Measurements from ENCODE around the gene NIPA2. TPM values are rescaled to one million over a fixed set of nuclear protein-coding genes. Genes with fewer than 3 reads are reported as not detected.

NIPA2 gene
- polyA plus RNA-seq, 2 of the 4 experiments (the other 2 are of a cell fraction), result 120 to 153 TPM

DNA sequence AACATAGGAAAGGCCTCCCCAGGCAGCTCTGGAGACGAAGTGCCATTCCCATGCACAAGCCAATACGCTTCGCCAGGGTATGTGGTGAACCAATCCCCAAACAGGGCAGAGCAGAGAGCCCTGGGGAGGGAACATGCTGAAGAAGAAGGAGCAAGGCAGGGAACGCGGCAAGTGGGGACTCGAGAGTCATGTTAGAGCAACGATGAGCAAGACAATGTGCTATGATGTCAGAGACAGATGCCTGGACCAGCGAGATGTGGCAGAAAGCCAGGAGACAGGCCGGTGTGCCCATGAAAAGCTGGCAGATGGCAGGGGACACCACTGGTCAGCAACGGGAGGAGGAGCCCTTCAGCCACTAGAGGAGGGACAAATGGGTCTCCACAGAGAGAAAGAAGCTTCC lies 39.6 kb downstream of the NIPA2 start:
- Histone ChIP-seq H3K4me1 (no peaks in the 10 kb centered on the region), H3K27ac (no peak overlapping the region), H3K9me3 (no peaks in the 10 kb centered on the region), H3K4me2 (no peak overlapping the region), H3K4me3 (no peak overlapping the region)
- no peak for FAIRE-seq
- ATAC-seq, result no peak
- WGBS (ENCODE audit: missing lambda C conversion rate), result 85% methylated on average over 10 of the region's 10 CpGs
- no peak for TF ChIP-seq KDM1A (IDR thresholded peaks at IDR 0.05; ENCODE audit: low read depth)
- TF ChIP-seq RAD21 (conservative IDR thresholded peaks at IDR 0.05 in 1 of 2, IDR thresholded peaks at IDR 0.05 in 1 of 2), result no peak
- TF ChIP-seq, protein P1, sequence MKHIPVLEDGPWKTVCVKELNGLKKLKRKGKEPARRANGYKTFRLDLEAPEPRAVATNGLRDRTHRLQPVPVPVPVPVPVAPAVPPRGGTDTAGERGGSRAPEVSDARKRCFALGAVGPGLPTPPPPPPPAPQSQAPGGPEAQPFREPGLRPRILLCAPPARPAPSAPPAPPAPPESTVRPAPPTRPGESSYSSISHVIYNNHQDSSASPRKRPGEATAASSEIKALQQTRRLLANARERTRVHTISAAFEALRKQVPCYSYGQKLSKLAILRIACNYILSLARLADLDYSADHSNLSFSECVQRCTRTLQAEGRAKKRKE (CRISPR knock-in tag; IDR thresholded peaks at IDR 0.05; ENCODE audit: low read depth), result no peak
- TF ChIP-seq EP300 (IDR thresholded peaks at IDR 0.05), result no peak
- TF ChIP-seq, protein P2, sequence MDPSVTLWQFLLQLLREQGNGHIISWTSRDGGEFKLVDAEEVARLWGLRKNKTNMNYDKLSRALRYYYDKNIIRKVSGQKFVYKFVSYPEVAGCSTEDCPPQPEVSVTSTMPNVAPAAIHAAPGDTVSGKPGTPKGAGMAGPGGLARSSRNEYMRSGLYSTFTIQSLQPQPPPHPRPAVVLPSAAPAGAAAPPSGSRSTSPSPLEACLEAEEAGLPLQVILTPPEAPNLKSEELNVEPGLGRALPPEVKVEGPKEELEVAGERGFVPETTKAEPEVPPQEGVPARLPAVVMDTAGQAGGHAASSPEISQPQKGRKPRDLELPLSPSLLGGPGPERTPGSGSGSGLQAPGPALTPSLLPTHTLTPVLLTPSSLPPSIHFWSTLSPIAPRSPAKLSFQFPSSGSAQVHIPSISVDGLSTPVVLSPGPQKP (IDR thresholded peaks at IDR 0.05; ENCODE audit: low read depth, low read length), result no peak
- TF ChIP-seq, protein P3, sequence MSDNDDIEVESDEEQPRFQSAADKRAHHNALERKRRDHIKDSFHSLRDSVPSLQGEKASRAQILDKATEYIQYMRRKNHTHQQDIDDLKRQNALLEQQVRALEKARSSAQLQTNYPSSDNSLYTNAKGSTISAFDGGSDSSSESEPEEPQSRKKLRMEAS (IDR thresholded peaks at IDR 0.05), result no peak
- no peak for TF ChIP-seq HDAC2 (IDR thresholded peaks at IDR 0.05)
- no peak for TF ChIP-seq BHLHE40 (IDR thresholded peaks at IDR 0.05; ENCODE audit: low read depth, low read length)
- TF ChIP-seq TFCP2L1 (CRISPR knock-in tag; IDR thresholded peaks at IDR 0.05), result no peak
- no peak for TF ChIP-seq CHD2 (IDR thresholded peaks at IDR 0.05; ENCODE audit: low read length, partially characterized antibody)
- no peak for TF ChIP-seq RCOR1 (IDR thresholded peaks at IDR 0.05; ENCODE audit: low read depth, low read length)
- no peak for TF ChIP-seq JUNB (IDR thresholded peaks at IDR 0.05)
- no peak for TF ChIP-seq HOXA7 (CRISPR knock-in tag; IDR thresholded peaks at IDR 0.05)
- no peak for TF ChIP-seq ZFP36 (IDR thresholded peaks at IDR 0.05; ENCODE audit: borderline replicate concordance, partially characterized antibody)
- TF ChIP-seq, protein P4, sequence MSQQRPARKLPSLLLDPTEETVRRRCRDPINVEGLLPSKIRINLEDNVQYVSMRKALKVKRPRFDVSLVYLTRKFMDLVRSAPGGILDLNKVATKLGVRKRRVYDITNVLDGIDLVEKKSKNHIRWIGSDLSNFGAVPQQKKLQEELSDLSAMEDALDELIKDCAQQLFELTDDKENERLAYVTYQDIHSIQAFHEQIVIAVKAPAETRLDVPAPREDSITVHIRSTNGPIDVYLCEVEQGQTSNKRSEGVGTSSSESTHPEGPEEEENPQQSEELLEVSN (IDR thresholded peaks at IDR 0.05; ENCODE audit: borderline replicate concordance, low read depth), result no peak
- TF ChIP-seq FOSL2 (IDR thresholded peaks at IDR 0.05), result no peak
- TF ChIP-seq FOSL2 (CRISPR knock-in tag; IDR thresholded peaks at IDR 0.05), result no peak
- TF ChIP-seq ZNF302 (CRISPR knock-in tag; IDR thresholded peaks at IDR 0.05), result no peak
- no peak for TF ChIP-seq MAFK (IDR thresholded peaks at IDR 0.05; ENCODE audit: partially characterized antibody)
- TF ChIP-seq NFE2L2 (conservative IDR thresholded peaks at IDR 0.05; ENCODE audit: low read length), result no peak
- ChIA-PET CTCF (interaction anchor here (0.6 to 1.4 kb wide), 4 partner anchors 26 to 95 kb away, joined by 3 to 4 read pairs (median 4); no protein-coding TSS in a partner anchor), POLR2A (no interaction called here)
- DNase-seq (ENCODE audit: low read depth in 1 of 2, low spot score in 1 of 2), result no peak

DNA sequence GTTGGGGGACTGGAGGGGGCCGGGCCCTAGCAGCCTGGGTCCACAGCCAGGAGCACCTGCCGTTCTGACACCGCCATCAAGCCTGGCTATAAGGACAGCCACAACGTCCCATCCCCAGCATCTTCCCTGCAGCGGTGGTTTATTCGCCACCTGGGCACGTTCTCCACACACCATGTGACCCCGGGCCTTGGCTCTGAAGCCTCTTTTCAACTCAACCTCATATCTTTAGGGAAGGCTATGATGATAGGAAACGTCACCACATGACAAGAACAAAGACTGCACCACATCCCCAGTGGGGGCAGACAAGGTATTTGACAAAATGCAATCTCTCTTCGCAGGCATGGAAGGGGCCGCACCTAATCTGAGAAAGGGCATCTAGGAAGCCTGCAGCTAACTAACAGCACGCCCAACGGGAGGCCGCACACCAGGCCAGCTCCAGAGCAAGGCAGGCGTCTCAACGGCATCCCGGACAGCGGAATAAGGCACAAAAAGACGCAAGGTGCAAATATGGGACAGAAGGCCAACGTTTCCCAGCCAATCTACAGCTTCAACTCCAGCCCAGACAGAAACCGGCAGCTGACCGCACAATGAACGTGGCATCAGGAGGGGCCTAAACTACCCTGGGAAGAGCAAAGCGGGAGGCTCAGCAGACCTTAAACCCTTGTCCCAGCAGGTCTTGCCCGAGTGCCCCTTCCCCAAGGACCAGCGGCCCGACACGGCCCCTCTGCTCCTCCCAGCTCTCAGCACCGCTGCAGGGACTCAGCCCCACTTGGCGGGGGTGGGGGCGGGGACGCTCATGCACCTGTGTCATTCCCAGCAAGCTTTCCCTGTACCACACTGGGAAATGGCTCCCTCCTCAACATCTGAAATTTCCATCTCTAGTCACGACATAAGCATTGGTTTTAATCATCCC lies 41.9 kb downstream of the NIPA2 start:
- Histone ChIP-seq H3K4me3 (no peak overlapping the region), H3K27ac (no peak overlapping the region), H3K4me1 (no peaks in the 10 kb centered on the region), H3K9me3 (no peaks in the 10 kb centered on the region), H3K4me2 (no peak overlapping the region)
- WGBS (ENCODE audit: missing lambda C conversion rate), result 86% methylated on average over 33 of the region's 33 CpGs
- ChIA-PET CTCF (interaction anchor here (0.6 kb wide), 1 partner anchor 15 kb away, joined by 3 read pairs; no protein-coding TSS in a partner anchor), POLR2A (no interaction called here)
- ATAC-seq (no peak), DNase-seq (ENCODE audit: low read depth in 1 of 2, low spot score in 1 of 2) (no peak), FAIRE-seq (no peak)
- TF ChIP-seq NPAS2 (CRISPR knock-in tag; IDR thresholded peaks at IDR 0.05; ENCODE audit: borderline replicate concordance) (no peak), FOSL2 (IDR thresholded peaks at IDR 0.05) (no peak), FOSL2 (CRISPR knock-in tag; IDR thresholded peaks at IDR 0.05) (no peak), BHLHE40 (IDR thresholded peaks at IDR 0.05; ENCODE audit: low read depth, low read length) (no peak), KDM1A (IDR thresholded peaks at IDR 0.05; ENCODE audit: low read depth) (no peak), HOXB5 (CRISPR knock-in tag; IDR thresholded peaks at IDR 0.05) (no peak), ESRRA (IDR thresholded peaks at IDR 0.05; ENCODE audit: borderline replicate concordance, low read length) (no peak), RFX5 (IDR thresholded peaks at IDR 0.05) (no peak), ZNF302 (CRISPR knock-in tag; IDR thresholded peaks at IDR 0.05) (no peak), SMC3 (IDR thresholded peaks at IDR 0.05) (no peak), MYC (IDR thresholded peaks at IDR 0.05; ENCODE audit: borderline replicate concordance, low read length) (no peak), CBX2 (IDR thresholded peaks at IDR 0.05; ENCODE audit: borderline replicate concordance, low read depth) (no peak)
- TF ChIP-seq, protein P2 (IDR thresholded peaks at IDR 0.05; ENCODE audit: low read depth, low read length), result no peak
- TF ChIP-seq, protein P5, sequence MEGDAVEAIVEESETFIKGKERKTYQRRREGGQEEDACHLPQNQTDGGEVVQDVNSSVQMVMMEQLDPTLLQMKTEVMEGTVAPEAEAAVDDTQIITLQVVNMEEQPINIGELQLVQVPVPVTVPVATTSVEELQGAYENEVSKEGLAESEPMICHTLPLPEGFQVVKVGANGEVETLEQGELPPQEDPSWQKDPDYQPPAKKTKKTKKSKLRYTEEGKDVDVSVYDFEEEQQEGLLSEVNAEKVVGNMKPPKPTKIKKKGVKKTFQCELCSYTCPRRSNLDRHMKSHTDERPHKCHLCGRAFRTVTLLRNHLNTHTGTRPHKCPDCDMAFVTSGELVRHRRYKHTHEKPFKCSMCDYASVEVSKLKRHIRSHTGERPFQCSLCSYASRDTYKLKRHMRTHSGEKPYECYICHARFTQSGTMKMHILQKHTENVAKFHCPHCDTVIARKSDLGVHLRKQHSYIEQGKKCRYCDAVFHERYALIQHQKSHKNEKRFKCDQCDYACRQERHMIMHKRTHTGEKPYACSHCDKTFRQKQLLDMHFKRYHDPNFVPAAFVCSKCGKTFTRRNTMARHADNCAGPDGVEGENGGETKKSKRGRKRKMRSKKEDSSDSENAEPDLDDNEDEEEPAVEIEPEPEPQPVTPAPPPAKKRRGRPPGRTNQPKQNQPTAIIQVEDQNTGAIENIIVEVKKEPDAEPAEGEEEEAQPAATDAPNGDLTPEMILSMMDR (IDR thresholded peaks at IDR 0.05), result no peak
- TF ChIP-seq, protein P6, sequence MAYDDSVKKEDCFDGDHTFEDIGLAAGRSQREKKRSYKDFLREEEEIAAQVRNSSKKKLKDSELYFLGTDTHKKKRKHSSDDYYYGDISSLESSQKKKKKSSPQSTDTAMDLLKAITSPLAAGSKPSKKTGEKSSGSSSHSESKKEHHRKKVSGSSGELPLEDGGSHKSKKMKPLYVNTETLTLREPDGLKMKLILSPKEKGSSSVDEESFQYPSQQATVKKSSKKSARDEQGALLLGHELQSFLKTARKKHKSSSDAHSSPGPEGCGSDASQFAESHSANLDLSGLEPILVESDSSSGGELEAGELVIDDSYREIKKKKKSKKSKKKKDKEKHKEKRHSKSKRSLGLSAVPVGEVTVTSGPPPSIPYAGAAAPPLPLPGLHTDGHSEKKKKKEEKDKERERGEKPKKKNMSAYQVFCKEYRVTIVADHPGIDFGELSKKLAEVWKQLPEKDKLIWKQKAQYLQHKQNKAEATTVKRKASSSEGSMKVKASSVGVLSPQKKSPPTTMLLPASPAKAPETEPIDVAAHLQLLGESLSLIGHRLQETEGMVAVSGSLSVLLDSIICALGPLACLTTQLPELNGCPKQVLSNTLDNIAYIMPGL (CRISPR knock-in tag; IDR thresholded peaks at IDR 0.05; ENCODE audit: borderline replicate concordance), result no peak

Measured in A549 (cell line).